A172 (cell line): ENCODE measurements around the gene SF1. TPM values are rescaled to one million over a fixed set of nuclear protein-coding genes. Genes with fewer than 3 reads are reported as not detected.

Experiments
- DNase-seq: peaks from one replicate; pipeline ENCODE4 v3.0.0-alpha.2; 2015; ENCODE audit warnings: low spot score
- total RNA-seq: library from RNA; depleted of rRNA; stranded (reverse); fragments of >200 nt; shearing (Covaris generic); gene quantifications from 2 replicates; pipeline ENCODE4 v1.2.3, GENCODE V29; 2014

SF1 gene
- total RNA-seq, 1 experiment from 2014 or later, result 61.8 TPM

GRCh38 chr11:64762277-64762673 lies 16.1 kb downstream of the SF1 start:
- no peak for DNase-seq

DNA sequence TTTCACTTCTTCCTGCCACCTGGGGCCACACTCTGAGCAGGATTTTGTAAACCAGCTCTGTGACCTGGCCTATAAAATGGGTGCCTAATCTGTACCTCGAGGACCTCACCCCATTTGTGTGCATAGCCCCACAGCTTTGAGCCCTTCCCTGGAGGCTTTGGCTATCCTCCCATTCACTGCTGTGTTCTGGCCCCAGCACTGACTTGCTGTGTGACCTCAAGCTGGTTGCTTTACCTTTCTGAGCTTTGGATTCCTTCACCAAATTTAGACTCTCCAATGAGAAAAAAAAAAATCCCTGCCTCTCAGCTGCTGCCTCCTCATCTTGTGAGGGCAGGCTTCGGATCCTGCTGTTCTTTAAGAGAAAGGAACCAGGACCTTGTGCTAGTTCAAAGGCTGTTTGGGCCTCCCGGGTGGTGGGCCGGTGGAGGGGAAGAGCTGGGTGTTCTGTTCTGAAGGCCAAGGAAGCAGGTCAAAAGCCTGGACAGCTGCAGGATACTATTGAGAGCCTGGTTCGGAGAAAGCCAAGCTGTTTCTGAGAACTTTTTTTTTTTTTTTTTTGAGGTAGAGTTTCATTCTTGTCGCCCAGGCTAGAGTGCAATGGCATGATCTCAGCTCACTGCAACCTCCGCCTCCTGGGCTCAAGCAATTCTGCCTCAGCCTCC lies 17.5 kb downstream of the SF1 start:
- DNase-seq, result no peak

- DNase-seq, result no peak
Measured at GRCh38 chr11:64759722-64760719, 18.3 kb downstream of the SF1 start, which contains the start of gene PYGM. Gene PYGM, minus strand, starts transcription at chr11:64759974. Its CDS starts 76 bp downstream, at chr11:64759898.

GRCh38 chr11:64759131-64759721 lies 19.1 kb downstream of the SF1 start:
- no peak for DNase-seq

GRCh38 chr11:64758330-64759079 lies 19.8 kb downstream of the SF1 start:
- DNase-seq, result no peak

DNA sequence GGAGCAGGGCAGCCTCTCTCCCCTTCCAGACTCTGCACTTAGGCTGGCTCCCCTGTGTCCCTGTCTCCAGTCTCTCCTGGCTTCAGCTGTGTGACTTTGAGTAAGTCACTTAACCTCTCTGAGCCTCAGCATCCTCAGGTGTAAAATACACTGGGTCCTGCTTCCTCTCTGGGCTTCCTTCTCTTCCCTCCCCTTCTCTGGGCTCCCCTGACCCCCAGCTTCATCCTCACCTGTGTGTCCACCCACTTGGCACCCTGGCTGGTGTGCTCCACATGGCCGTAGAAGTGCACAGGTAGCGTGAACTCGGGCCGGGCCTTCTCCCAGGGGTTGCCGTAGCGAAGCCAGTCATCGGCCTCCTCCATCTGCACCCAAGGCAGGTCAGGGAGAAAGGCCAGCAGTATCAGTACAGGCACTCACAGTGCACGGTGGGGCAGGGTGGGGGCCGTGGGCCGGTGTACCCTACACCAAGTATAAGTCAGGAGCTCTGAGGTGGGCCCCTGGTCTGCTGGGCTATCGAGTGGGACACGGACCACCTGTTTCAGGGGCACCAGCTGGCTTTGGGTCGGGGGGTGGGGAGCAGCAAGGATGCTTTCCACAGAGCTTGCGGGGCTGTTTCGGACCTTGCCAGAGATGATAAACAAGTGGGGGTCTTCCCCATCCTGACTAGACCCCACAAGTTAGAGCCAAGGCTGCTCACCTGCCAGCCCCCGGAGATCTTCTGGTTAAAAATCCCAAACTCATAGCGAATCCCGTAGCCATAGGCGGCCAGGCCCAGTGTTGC lies 20.6 kb downstream of the SF1 start:
- no peak for DNase-seq

DNA sequence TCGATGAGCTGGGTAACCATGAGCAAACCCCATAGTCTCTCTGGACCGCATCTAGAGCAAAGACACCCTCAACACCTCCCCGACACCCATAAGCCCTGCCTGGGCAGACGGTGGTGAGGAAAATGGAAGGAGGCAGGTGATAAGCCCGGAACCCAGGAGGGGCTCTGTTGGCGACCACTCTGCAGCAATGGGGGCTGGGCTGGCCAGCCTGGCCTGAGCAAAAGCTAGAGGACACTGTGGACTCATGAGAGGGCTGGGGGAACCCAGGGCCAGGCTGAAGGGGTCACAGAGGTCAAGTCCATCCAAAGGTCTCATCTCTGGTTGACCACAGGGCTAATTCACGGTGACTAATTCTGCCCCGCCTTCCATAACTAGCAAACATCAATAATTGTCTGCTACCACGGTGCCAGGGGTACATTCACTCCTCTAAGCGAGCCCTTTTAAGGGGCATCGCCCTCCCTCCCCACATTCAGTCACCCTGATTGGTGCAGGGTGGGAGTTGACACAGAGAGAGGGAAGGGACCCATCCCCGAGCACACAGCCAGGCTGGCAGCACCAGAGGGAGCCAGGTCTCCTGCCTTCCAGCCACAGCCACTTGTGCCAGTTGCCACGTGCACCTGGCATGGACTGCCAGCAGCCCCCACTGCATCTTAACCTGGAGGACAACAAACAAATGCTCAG lies 22.5 kb downstream of the SF1 start:
- DNase-seq, result no peak

DNA sequence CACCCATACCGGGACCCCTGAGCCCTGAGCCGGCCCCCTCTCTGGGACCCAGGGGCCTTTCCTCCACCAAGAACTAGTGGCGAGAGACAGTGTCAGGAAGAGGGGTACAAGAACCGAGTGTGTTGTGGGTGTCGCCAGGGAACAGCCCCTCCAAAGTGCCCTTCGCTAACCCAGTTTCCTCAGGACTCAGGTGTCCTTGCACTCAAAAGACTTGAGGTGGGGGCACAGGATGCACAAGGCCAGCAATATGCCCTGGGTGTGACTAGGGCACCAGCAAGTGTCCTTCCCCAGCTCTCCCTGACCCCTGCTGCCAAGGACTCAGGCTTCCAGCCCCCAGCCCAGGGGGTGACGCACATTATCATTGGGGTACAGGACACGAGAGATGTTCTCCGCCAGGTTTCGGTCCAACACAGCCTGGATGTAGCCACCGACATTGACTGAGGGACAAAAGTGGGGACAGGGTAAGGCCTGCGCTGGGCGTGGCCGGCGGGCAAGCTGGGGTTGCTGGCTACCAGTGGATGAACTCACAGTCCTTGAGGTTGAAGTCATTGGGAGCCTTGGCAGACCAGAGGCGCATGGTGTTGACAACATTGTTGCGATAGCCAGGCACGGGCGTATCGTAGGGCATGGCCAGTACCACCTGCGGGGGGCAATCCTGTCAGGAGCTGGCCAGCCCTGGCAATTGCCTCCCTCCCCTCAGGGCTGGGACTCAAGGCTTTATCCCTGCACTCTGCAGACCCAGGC lies 23.3 kb downstream of the SF1 start:
- DNase-seq, result no peak

DNA sequence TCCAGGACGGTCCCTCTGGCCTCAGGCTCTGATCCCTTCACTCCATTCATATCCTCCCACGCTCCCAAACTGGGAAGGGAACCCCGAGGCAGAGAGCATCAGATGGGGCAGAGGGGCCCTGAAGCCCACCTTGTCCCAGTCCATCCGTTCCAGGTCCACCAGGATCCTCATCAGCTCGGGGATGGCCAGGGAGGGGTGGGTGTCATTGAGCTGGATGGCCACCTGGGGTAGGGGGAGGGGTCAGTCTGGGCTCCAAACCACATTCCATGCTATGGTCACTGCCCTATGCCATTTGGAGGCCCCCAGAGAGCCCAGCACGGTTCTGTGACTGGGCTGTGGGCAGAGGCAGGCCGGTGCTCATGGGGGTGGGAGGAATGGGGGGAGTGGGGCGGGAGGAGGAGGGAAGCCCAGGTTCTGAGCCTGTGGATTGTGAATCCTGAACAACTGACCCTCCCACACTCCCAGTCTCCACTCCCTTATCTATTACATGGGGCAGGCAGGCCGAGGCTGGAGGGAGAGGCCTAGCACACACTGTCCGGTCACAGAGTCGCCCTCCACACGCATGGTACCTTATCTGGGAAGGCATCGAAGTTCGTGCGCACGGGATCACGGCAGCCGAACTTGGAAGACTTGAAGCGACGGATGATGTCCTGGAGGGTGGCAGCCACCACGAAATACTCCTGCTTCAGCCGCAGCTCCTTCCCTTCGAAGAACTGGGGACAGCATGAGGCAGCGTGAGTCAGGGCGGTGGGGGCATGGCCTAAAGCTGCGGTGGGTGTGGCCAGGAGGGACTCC lies 24.0 kb downstream of the SF1 start:
- DNase-seq, result no peak

- no peak for DNase-seq
Measured at GRCh38 chr11:64753380-64754123, 24.8 kb downstream of the SF1 start.

- DNase-seq, result no peak
Measured at GRCh38 chr11:64753019-64753379, 25.3 kb downstream of the SF1 start.

GRCh38 chr11:64752175-64752970 lies 26.0 kb downstream of the SF1 start:
- no peak for DNase-seq

GRCh38 chr11:64751580-64751979 lies 26.8 kb downstream of the SF1 start:
- DNase-seq, result no peak

DNA sequence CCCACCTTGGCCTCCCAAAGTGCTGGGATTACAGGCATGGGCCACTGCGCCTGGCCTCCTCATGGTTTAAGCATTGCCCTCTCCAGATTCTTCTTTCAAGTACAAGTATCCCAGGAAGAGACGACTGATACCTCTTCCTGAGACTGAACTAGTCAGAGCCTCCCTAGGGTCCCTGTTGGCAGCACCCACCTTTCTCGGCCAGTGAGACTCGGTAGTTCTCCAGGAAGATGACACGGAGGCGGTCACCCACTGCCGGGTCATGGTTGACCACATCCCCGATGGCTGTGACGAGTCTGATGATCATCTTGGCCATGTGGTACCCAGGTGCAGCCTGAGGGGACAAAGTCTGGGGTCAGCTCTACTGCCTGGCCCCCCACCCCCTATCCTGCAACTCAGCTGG lies 27.2 kb downstream of the SF1 start:
- no peak for DNase-seq

DNA sequence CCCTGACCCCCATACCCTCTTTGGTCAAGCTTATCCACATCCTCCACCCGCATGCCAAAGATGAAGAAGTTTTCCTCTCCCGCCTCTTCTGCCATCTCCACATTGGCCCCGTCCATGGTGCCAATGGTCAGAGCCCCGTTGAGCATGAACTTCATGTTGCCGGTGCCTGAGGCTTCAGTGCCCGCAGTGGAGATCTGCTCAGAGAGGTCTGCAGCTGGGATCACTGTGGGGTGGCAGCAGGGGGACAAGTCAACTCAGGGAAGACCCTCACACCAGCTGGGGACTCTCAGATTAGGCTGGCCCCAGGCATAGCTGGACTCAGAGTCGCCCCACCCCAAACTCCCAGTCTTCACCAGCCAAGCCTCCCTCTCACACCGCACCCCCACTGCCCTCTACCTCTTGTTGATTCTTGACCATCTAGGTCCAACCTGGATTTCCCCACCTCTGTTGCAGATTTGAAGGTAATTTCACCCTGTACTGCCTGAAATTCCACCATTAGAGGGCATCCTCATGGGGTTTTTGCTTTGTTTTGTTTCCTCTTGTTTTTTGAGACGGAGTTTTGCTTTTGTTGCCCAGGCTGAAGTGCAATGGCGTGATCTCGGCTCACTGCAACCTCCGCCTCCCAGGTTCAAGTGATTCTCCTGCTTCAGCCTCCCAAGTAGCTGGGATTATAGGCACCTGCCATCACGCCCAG lies 27.8 kb downstream of the SF1 start:
- DNase-seq, result no peak

- DNase-seq, result no peak
Measured at GRCh38 chr11:64747961-64748665, 30.2 kb downstream of the SF1 start.
